GM21367 (cell line): ENCODE results near the gene PODXL2.
"Not testable (repeated sequence)": the region's sequence is repeated elsewhere in the genome, so short reads cannot be mapped to it uniquely, and the experiment has no call there.

ENCODE experiments used
- ATAC-seq: cut with Tn5 transposase; IDR thresholded peaks from one replicate; pipeline ENCODE4 v1.9.1; 2021; ENCODE audit not compliant: unreplicated experiment

The PODXL2 gene

GRCh38 chr3:127605547-127605946 lies 23.4 kb upstream of the PODXL2 start:
- ATAC-seq, result not testable (repeated sequence)

GRCh38 chr3:127606086-127606805 lies 22.7 kb upstream of the PODXL2 start:
- ATAC-seq, result no peak

- no peak for ATAC-seq
Observed at GRCh38 chr3:127606981-127607595, 21.9 kb upstream of the PODXL2 start.

- ATAC-seq, result no peak
Observed at GRCh38 chr3:127607675-127608361, 21.2 kb upstream of the PODXL2 start.

GRCh38 chr3:127608362-127608718 lies 20.6 kb upstream of the PODXL2 start:
- no peak for ATAC-seq

- ATAC-seq, result no peak
Observed at GRCh38 chr3:127610105-127610504, 18.9 kb upstream of the PODXL2 start.

GRCh38 chr3:127611251-127611650 lies 17.7 kb upstream of the PODXL2 start:
- no peak for ATAC-seq

GRCh38 chr3:127612966-127613365 lies 16.0 kb upstream of the PODXL2 start:
- ATAC-seq, result no peak

GRCh38 chr3:127613406-127613805 lies 15.6 kb upstream of the PODXL2 start:
- ATAC-seq, result no peak

GRCh38 chr3:127614928-127615589 lies 13.9 kb upstream of the PODXL2 start:
- ATAC-seq, result no peak

- ATAC-seq, result no peak
Observed at GRCh38 chr3:127615631-127616305, 13.2 kb upstream of the PODXL2 start.

GRCh38 chr3:127616836-127617605 lies 12.0 kb upstream of the PODXL2 start:
- ATAC-seq, result no peak

GRCh38 chr3:127618891-127619290 lies 10.1 kb upstream of the PODXL2 start:
- ATAC-seq, result no peak

- no peak for ATAC-seq
Observed at GRCh38 chr3:127620637-127621375, 8.2 kb upstream of the PODXL2 start.

- ATAC-seq, result no peak
Observed at GRCh38 chr3:127622031-127622430, 7.0 kb upstream of the PODXL2 start.

- ATAC-seq, result no peak
Observed at GRCh38 chr3:127622772-127623576, 6.0 kb upstream of the PODXL2 start.

- no peak for ATAC-seq
Observed at GRCh38 chr3:127624063-127624462, 4.9 kb upstream of the PODXL2 start.

GRCh38 chr3:127625821-127626220 lies 3.2 kb upstream of the PODXL2 start:
- ATAC-seq, result no peak

- no peak for ATAC-seq
Observed at GRCh38 chr3:127628426-127628787, 578 bp upstream of the PODXL2 start.
